HG03095 (cell line): ENCODE data around the gene PRSS23.
"Not testable (repeated sequence)": the region's sequence is repeated elsewhere in the genome, so short reads cannot be mapped to it uniquely, and the experiment has no call there.

Experiments
- ATAC-seq: cut with Tn5 transposase; IDR thresholded peaks from one replicate; pipeline ENCODE4 v1.9.1; 2021; ENCODE audit warnings: moderate library complexity; ENCODE audit not compliant: unreplicated experiment

PRSS23 gene

GRCh38 chr11:86800076-86800959, at the start of gene PRSS23:
PRSS23 (plus strand) TSS chr11:86800542; CDS start chr11:86807644, 7,102 bp downstream.
- ATAC-seq = no peak

- ATAC-seq = no peak
These were observed 46.9 kb upstream of the PRSS23 start for GRCh38 chr11:86753459-86753858.

DNA sequence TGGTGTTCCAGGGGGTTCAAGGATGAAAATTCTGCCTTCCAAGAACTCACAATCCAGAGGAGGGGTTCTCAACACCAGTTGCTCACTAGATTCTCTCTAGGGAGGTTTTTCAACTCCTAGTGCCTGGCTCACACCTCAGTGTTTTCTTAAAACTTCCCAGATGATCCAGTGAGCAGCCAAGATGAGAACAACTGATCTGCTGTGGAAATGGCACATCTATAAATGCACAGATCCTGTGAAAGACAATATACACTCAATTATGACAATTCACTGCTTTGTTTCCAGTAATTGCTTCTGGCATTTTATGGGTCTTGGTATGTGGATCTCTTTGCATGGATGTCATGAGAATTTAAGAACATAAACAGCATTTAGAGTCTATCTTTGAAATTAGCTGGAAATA, 45.2 kb upstream of the PRSS23 start:
- no peak for ATAC-seq

- no peak for ATAC-seq
These were observed 42.2 kb upstream of the PRSS23 start for GRCh38 chr11:86758171-86758570.

- ATAC-seq = no peak
These were observed 39.8 kb upstream of the PRSS23 start for GRCh38 chr11:86760577-86760976.

- no peak for ATAC-seq
These were observed 38.4 kb upstream of the PRSS23 start for GRCh38 chr11:86761978-86762377.

GRCh38 chr11:86765203-86765602, 35.1 kb upstream of the PRSS23 start:
- ATAC-seq = no peak

DNA sequence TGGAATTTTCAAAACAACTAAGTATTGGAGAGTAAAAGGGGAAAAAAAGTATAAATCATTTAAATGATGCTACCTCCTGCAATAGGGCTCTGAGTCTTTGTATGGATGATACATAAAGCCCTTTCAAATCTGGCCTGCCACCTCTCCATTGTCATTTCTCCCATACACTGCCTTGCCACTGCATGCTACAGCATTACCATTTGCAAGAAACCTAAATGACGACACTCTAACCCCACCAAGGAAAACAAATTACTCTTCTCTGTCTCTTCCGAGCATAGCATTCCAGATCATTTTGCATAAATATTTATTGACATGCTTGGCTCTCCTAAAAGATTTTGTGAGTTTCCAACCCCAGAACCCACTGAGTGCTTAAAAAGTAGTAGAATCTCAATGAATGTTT, 34.5 kb upstream of the PRSS23 start:
- ATAC-seq = no peak

GRCh38 chr11:86769219-86769618, 31.1 kb upstream of the PRSS23 start:
- ATAC-seq = no peak

GRCh38 chr11:86770473-86771027, 29.8 kb upstream of the PRSS23 start:
- not testable (repeated sequence) for ATAC-seq

DNA sequence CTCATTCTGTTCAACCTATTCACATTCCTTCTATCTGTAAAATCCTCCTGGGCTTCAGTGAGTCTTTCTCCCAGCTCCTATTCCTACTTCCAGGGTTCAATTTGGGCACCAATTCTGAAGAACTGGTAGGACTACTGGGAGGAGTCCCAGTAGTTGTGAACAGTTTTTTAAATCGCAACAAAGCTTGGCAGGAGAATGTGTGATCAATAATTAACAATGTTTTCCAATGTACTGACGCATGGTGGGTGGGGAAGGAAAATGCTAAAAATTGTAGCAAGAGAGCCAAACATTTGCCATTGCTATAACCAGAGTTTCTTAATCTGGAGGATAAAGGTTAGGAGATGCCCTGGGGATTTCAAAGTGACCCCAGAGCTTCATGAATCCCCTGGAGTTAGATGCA, 27.3 kb upstream of the PRSS23 start:
- ATAC-seq = no peak

DNA sequence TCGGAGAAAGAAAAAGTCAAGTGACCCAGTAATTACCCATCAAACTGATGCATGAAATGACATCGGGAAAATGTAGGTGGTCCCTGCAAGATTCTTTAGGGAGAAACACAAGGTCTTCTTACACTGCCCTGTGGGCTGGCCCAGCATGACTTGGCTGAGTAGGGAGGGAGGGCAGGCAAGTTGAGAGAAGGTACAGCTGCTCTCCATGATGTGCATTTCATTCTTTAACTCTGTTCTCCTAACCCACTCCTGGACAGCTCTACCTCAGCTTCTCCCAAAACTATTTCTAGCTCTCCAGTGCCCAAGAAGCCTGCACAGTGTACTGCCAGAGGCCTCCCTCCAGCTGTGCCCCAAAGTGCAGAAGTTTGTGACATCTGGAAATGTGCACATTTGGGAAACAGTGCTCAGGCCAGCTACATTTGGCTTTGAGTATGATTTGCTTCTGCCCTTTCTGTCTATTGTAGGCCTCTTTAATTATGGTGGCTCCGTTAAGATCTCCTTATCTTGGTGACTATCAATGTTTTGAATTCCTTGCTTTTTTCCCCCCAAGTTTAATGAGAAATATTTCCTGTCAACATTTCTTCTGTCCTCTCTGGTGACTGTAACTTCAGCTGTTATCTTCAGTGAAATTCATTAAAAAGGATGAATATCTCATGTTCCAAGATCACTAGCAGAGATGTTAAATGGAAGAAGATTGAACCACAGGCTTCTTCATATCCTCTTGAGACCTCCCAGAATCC, 26.7 kb upstream of the PRSS23 start:
- no peak for ATAC-seq

DNA sequence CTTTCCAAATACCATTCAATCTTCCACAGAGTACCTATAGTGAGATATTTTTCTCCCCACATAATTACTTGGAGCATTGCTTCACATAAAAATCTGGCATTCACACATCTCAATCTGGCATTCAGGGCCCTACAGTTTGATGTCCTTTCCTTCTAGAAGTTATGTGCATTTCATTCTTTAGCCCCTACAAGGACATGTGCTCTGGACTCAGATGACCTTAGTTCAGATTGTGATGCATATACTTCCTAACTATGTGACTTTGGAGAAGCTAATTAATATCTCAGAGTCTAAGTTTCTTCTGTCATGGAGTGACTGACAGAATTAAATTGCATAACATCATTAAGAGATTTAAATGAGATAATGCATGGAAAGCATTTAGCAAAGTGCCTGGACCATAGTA, 25.9 kb upstream of the PRSS23 start:
- no peak for ATAC-seq

- ATAC-seq = no peak
These were observed 25.0 kb upstream of the PRSS23 start for GRCh38 chr11:86775361-86775760.

GRCh38 chr11:86781546-86781945, 18.8 kb upstream of the PRSS23 start:
- ATAC-seq = no peak

- no peak for ATAC-seq
These were observed 17.6 kb upstream of the PRSS23 start for GRCh38 chr11:86782742-86783141.

- ATAC-seq = no peak
These were observed 16.7 kb upstream of the PRSS23 start for GRCh38 chr11:86783661-86784060.

GRCh38 chr11:86784241-86784681, 16.1 kb upstream of the PRSS23 start:
- no peak for ATAC-seq

DNA sequence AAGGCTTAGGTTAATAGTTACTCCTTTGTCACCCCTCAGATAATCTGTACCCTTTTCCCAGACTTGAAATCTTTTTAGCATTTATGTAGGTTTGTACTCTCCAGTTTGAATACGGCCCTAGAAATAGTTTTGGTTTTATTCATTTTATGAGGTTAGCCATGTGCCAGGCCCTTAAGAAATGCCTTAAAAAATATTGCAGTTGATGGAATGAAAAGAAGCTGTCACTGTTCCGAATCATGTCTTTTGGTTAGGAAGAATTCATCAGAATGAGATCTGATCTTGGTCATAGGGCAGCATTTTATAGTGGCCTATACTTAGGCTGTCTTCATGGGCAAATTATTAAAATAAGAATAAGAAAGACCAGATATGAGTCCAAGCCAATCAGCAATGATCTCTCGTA, 14.8 kb upstream of the PRSS23 start:
- ATAC-seq = no peak

DNA sequence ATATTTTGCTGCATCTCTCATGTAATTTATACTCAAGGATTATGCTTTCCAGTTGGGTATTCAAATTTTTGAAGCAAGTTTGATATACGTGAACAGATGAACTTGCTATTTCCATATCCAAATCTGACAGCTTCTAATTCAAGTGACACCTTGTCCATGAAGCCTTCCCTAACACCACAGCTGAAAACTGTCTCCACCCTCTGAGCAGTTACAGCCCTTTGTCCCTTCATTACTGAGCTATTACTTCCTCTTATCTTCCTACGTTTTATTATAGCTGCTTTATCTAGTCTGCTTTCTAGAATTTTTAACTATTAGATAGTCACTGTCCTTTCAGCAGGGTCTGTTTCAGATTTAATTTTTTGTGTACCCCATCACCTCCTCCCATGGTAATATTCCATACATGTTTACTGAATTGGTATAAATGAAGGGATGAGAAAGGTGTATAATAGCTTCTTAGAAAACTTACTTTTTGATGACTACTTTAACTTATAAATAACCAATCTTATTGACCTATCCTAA, 13.3 kb upstream of the PRSS23 start:
- ATAC-seq = no peak

DNA sequence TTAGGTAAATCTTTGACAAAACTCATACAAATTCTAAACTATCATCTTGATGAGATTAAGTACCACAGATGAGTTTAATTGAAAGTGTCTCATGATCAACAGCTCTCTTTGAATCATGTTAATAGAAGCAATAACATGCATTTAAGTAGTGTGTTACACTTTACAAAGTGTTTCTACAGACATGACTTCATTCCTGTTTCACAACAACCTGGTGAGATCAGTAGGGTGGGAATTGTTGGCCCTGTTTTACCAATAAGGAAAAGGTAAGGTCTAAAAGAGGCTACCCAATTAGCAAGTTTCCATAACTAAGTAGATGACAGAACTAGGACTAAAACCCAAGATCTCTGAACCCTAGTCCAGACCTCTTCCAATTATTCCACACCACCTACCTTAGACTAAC, 12.7 kb upstream of the PRSS23 start:
- no peak for ATAC-seq
